ENCODE data around the gene RND3.

The RND3 gene

GRCh38 chr2:150531591-150531990 lies 44.1 kb upstream of the RND3 start:
- Histone ChIP-seq H4K91ac (ENCODE audit: low read depth, low read length) (no peak overlapping the region), H3K27me3 (ENCODE audit: insufficient read depth, low read length) (no peaks in the 10 kb centered on the region), H2BK120ac (ENCODE audit: insufficient read depth, low read length, poor library complexity) (no peak overlapping the region), H3K14ac (ENCODE audit: low read length) (no peak overlapping the region), H3K4me2 (ENCODE audit: low read length) (no peak overlapping the region), H3K4ac (ENCODE audit: low read depth, low read length) (no peak overlapping the region), H3K18ac (ENCODE audit: low read length) (no peak overlapping the region), H3K4me1 (ENCODE audit: control insufficient read depth in 1 of 2, insufficient read depth in 2 of 2, low read length in 2 of 2) (peaks cover 2 to 5% of the 10 kb centered on the region in 2 experiments), H4K8ac (ENCODE audit: low read depth, low read length) (no peak overlapping the region), H3K36me3 (ENCODE audit: control insufficient read depth in 1 of 2, insufficient read depth in 2 of 2, low read length in 2 of 2) (no peaks in the 10 kb centered on the region), H3K79me2 (ENCODE audit: control insufficient read depth, insufficient read depth, low read length, poor library complexity) (no peaks in the 10 kb centered on the region), H3K27ac (ENCODE audit: low read depth, low read length) (no peak overlapping the region), H2AFZ (ENCODE audit: insufficient read depth, low read length, poor library complexity) (no peak overlapping the region), H3K79me1 (ENCODE audit: low read length) (peaks cover 2% of the 10 kb centered on the region), H3K4me3 (ENCODE audit: low read depth, low read length) (no peak overlapping the region), H2BK5ac (ENCODE audit: low read depth, low read length, poor library complexity) (no peak overlapping the region), H3K23ac (ENCODE audit: low read length) (no peak overlapping the region), H3K9ac (ENCODE audit: low read length) (no peak overlapping the region), H4K12ac (ENCODE audit: low read depth, low read length) (no peak overlapping the region), H3K9me3 (ENCODE audit: insufficient read depth, low read depth, low read length) (no peaks in the 10 kb centered on the region), H2AK5ac (ENCODE audit: low read length) (no peak overlapping the region), H2BK12ac (ENCODE audit: low read length) (no peak overlapping the region)
- no CpG with 5 or more reads among the region's 2 CpGs for WGBS (ENCODE audit: extremely low coverage, insufficient coverage, insufficient read length)
- DNase-seq = no peak

GRCh38 chr2:150530168-150530567 lies 42.7 kb upstream of the RND3 start:
- Histone ChIP-seq H3K9me3 (ENCODE audit: insufficient read depth, low read depth, low read length) (no peaks in the 10 kb centered on the region), H3K36me3 (ENCODE audit: control insufficient read depth in 1 of 2, insufficient read depth in 2 of 2, low read length in 2 of 2) (no peaks in the 10 kb centered on the region), H2BK120ac (ENCODE audit: insufficient read depth, low read length, poor library complexity) (peak overlapping the region; percentile 26), H4K12ac (ENCODE audit: low read depth, low read length) (no peak overlapping the region), H2BK5ac (ENCODE audit: low read depth, low read length, poor library complexity) (peak overlapping the region; percentile 24), H3K27me3 (ENCODE audit: insufficient read depth, low read length) (no peaks in the 10 kb centered on the region), H3K27ac (ENCODE audit: low read depth, low read length) (no peak overlapping the region), H3K79me2 (ENCODE audit: control insufficient read depth, insufficient read depth, low read length, poor library complexity) (no peaks in the 10 kb centered on the region), H3K4me1 (ENCODE audit: control insufficient read depth in 1 of 2, insufficient read depth in 2 of 2, low read length in 2 of 2) (peaks cover 5% of the 10 kb centered on the region in 2 experiments), H2AK5ac (ENCODE audit: low read length) (no peak overlapping the region), H2AFZ (ENCODE audit: insufficient read depth, low read length, poor library complexity) (no peak overlapping the region), H3K79me1 (ENCODE audit: low read length) (peaks cover 6% of the 10 kb centered on the region), H4K8ac (ENCODE audit: low read depth, low read length) (no peak overlapping the region), H2BK12ac (ENCODE audit: low read length) (no peak overlapping the region), H3K18ac (ENCODE audit: low read length) (no peak overlapping the region), H3K4me2 (ENCODE audit: low read length) (no peak overlapping the region), H3K23ac (ENCODE audit: low read length) (no peak overlapping the region), H3K14ac (ENCODE audit: low read length) (no peak overlapping the region), H4K91ac (ENCODE audit: low read depth, low read length) (no peak overlapping the region), H3K9ac (ENCODE audit: low read length) (no peak overlapping the region), H3K4ac (ENCODE audit: low read depth, low read length) (no peak overlapping the region), H3K4me3 (ENCODE audit: low read depth, low read length) (no peak overlapping the region)
- no peak for DNase-seq
- WGBS (ENCODE audit: extremely low coverage, insufficient coverage, insufficient read length) = no CpG with 5 or more reads among the region's 1 CpG

DNA sequence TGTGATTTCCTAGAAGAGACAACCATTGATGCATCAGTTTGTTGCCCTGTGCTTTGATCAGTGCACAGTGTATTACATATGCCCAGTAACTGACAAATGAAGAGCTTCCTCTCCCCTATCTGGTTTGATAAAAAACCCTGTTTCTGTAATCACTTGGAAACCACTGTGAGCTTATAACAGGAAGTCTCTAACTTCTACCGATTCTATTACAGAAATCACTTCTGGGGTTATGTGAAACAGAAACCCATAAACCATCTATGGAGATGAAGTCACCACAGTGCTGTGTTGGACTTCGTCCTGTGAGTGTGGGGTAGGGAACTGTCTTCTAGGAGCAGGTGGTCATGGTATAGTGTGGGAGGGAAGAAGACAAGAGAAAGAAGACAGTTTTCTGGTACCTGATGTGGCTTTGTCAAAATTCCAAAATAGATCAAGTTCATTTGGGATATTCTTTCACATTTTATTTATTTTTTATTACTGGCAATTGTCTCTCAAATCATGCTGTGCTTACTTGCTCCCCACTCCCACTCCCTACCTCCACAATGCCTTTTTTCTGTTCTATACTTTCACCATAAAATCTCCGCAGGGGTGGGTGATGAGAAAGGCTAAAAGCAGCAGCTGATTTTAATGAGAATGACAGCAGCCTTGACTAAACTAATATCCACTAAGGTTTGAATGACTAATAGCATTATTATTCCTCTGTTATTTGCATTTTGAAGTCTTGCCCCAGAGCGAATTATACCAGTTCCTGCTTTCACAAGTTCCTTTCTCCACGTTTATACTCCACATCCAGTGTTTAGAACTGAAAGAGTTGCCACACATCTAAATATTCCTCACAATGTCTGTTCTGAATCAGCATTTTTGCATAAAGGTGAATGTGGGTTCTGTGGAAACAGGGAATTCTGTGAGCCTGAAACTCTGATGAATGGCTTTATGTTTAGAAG lies 41.7 kb upstream of the RND3 start:
- H3K4me2 ChIP-seq (ENCODE audit: low read length) = no peak overlapping the region
- peak overlapping the region; percentile 76 for H2AK5ac ChIP-seq (ENCODE audit: low read length)
- H3K9me3 ChIP-seq (ENCODE audit: insufficient read depth, low read depth, low read length) = no peaks in the 10 kb centered on the region
- H2BK5ac ChIP-seq (ENCODE audit: low read depth, low read length, poor library complexity) = no peak overlapping the region
- no peaks in the 10 kb centered on the region for H3K27me3 ChIP-seq (ENCODE audit: insufficient read depth, low read length)
- H3K14ac ChIP-seq (ENCODE audit: low read length) = peak overlapping the region; percentile 54
- no peaks in the 10 kb centered on the region for H3K36me3 ChIP-seq (ENCODE audit: control insufficient read depth in 1 of 2, insufficient read depth in 2 of 2, low read length in 2 of 2)
- peaks cover 6% of the 10 kb centered on the region for H3K79me1 ChIP-seq (ENCODE audit: low read length)
- H4K12ac ChIP-seq (ENCODE audit: low read depth, low read length) = no peak overlapping the region
- no peak overlapping the region for H3K18ac ChIP-seq (ENCODE audit: low read length)
- H3K9ac ChIP-seq (ENCODE audit: low read length) = no peak overlapping the region
- DNase-seq = peak; percentile 62 to 96
- H3K23ac ChIP-seq (ENCODE audit: low read length) = no peak overlapping the region
- H3K79me2 ChIP-seq (ENCODE audit: control insufficient read depth, insufficient read depth, low read length, poor library complexity) = no peaks in the 10 kb centered on the region
- H2BK12ac ChIP-seq (ENCODE audit: low read length) = no peak overlapping the region
- no peak overlapping the region for H3K4ac ChIP-seq (ENCODE audit: low read depth, low read length)
- WGBS (ENCODE audit: extremely low coverage, insufficient coverage, insufficient read length) = no CpG with 5 or more reads among the region's 5 CpGs
- H4K8ac ChIP-seq (ENCODE audit: low read depth, low read length) = no peak overlapping the region
- H2AFZ ChIP-seq (ENCODE audit: insufficient read depth, low read length, poor library complexity) = no peak overlapping the region
- no peak overlapping the region for H2BK120ac ChIP-seq (ENCODE audit: insufficient read depth, low read length, poor library complexity)
- H3K4me1 ChIP-seq (ENCODE audit: control insufficient read depth in 1 of 2, insufficient read depth in 2 of 2, low read length in 2 of 2) = peaks cover 5% of the 10 kb centered on the region in 2 experiments
- H3K4me3 ChIP-seq (ENCODE audit: low read depth, low read length) = no peak overlapping the region
- no peak overlapping the region for H4K91ac ChIP-seq (ENCODE audit: low read depth, low read length)
- peak overlapping the region; percentile 21 for H3K27ac ChIP-seq (ENCODE audit: low read depth, low read length)

DNA sequence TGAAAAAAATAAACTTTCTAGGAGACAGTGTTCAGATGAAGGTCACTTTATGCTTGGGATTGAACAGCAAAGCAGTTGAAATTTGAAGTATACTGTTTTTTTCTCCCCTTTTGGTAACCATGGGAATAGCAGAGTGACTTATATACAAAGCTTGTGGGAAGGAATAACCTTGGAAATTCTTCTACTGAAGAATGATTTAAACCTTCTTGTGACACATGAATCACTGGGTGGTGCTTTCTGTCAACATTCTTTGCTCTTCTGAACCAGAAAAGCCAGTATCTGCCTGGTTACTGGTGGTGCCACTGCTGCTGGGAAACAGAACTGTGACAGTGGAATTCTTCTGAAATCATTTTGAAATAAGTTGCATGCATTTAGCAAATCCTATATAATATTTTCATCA lies 39.4 kb upstream of the RND3 start:
- H4K12ac ChIP-seq (ENCODE audit: low read depth, low read length) = no peak overlapping the region
- peaks cover 5% of the 10 kb centered on the region in 2 experiments for H3K4me1 ChIP-seq (ENCODE audit: control insufficient read depth in 1 of 2, insufficient read depth in 2 of 2, low read length in 2 of 2)
- no peaks in the 10 kb centered on the region for H3K36me3 ChIP-seq (ENCODE audit: control insufficient read depth in 1 of 2, insufficient read depth in 2 of 2, low read length in 2 of 2)
- H3K27me3 ChIP-seq (ENCODE audit: insufficient read depth, low read length) = no peaks in the 10 kb centered on the region
- no peak overlapping the region for H4K8ac ChIP-seq (ENCODE audit: low read depth, low read length)
- peak; percentile 83 to 96 for DNase-seq
- no peak overlapping the region for H3K18ac ChIP-seq (ENCODE audit: low read length)
- no peak overlapping the region for H4K91ac ChIP-seq (ENCODE audit: low read depth, low read length)
- no peak overlapping the region for H2BK12ac ChIP-seq (ENCODE audit: low read length)
- no peaks in the 10 kb centered on the region for H3K79me2 ChIP-seq (ENCODE audit: control insufficient read depth, insufficient read depth, low read length, poor library complexity)
- H2AFZ ChIP-seq (ENCODE audit: insufficient read depth, low read length, poor library complexity) = no peak overlapping the region
- H3K23ac ChIP-seq (ENCODE audit: low read length) = no peak overlapping the region
- no peak overlapping the region for H3K9ac ChIP-seq (ENCODE audit: low read length)
- H3K79me1 ChIP-seq (ENCODE audit: low read length) = peaks cover 6% of the 10 kb centered on the region
- peak overlapping the region; percentile 63 for H3K27ac ChIP-seq (ENCODE audit: low read depth, low read length)
- no peaks in the 10 kb centered on the region for H3K9me3 ChIP-seq (ENCODE audit: insufficient read depth, low read depth, low read length)
- no peak overlapping the region for H2BK120ac ChIP-seq (ENCODE audit: insufficient read depth, low read length, poor library complexity)
- no peak overlapping the region for H3K4me2 ChIP-seq (ENCODE audit: low read length)
- no peak overlapping the region for H2BK5ac ChIP-seq (ENCODE audit: low read depth, low read length, poor library complexity)
- H2AK5ac ChIP-seq (ENCODE audit: low read length) = no peak overlapping the region
- H3K4ac ChIP-seq (ENCODE audit: low read depth, low read length) = no peak overlapping the region
- H3K14ac ChIP-seq (ENCODE audit: low read length) = no peak overlapping the region
- H3K4me3 ChIP-seq (ENCODE audit: low read depth, low read length) = no peak overlapping the region
